Measurements from ENCODE around the gene TMEM120B. TPM values are rescaled to one million over a fixed set of nuclear protein-coding genes. Genes with fewer than 3 reads are reported as not detected.
A peak's percentile ranks its signal among the peaks of the same experiment; 100 is the strongest.

Gene TMEM120B
- total RNA-seq, 1 experiment from 2014 or later, result 20.5 TPM

GRCh38 chr12:121778567-121779421 lies 66.2 kb downstream of the TMEM120B start:
- intact Hi-C loops (cut with micrococcal nuclease), result no loop called here
- no peak for DNase-seq (ENCODE audit: low read depth, low spot score)
- TF ChIP-seq POLR2AphosphoS5 (IDR thresholded peaks at IDR 0.05; ENCODE audit: low read depth, low read length), result peak; percentile 6; the same call in 1 of the 2 replicates
- TF ChIP-seq SRF (IDR thresholded peaks at IDR 0.05; ENCODE audit: low read depth), result no peak

DNA sequence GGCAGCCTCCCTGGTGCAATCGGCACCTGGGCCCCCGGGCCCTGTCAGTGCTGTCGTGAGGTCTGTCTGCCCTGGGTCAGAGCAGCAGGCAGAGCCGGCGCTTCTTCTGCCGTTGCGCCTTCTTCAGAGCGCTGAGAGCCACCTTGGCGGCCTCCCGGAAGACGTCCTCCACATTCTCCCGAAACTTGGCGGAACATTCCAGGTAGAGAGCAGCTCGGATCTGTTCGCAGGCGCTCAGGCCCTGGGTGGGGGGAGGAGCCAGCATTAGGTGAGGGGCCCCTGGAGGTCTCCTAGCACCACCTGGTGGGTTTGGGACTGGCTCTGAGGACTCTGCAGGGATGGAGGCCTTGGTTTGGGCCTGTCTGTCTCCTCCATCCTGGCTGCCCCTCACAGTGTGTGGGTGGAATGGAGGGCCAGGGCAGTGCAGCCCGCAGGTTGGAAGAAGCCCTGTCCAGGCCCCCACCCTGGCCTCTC lies 66.9 kb downstream of the TMEM120B start:
- no peaks in the 10 kb centered on the region for H3K9me2 ChIP-seq (ENCODE audit: insufficient read depth)
- POLR2A ChIA-PET, result no interaction called here
- BruUV-seq (replicated peaks), result no TSS peak
- peaks cover 19 to 23% of the 10 kb centered on the region in 2 experiments; a peak in 3 of 4 replicates for H3K36me3 ChIP-seq (ENCODE audit: control insufficient read depth in 1 of 2, insufficient read depth in 2 of 2, low read length in 2 of 2)
- no peaks in the 10 kb centered on the region for H3K9me3 ChIP-seq (ENCODE audit: control insufficient read depth in 1 of 2, insufficient read depth in 1 of 2, low read depth in 1 of 2, low read length in 2 of 2)
- intact Hi-C loops (cut with micrococcal nuclease), result no loop called here
- ATAC-seq (no peak), DNase-seq (ENCODE audit: low read depth, low spot score) (no peak)
- H3K27ac ChIP-seq (ENCODE audit: low read depth, low read length), result peak overlapping the region; percentile 4
- H4K20me1 ChIP-seq (ENCODE audit: insufficient read depth), result peaks cover 3% of the 10 kb centered on the region; the same call in 1 of the 2 replicates
- H3K4me3 ChIP-seq (replicated peaks in 1 of 2; ENCODE audit: low read depth in 1 of 2, low read length in 2 of 2), result no peak overlapping the region
- H2AFZ ChIP-seq (ENCODE audit: low read depth, low read length, poor library complexity, severe bottlenecking), result no peak overlapping the region
- H3K79me2 ChIP-seq (ENCODE audit: insufficient read depth, low read length), result peaks cover 42% of the 10 kb centered on the region
- peaks cover 15 to 62% of the 10 kb centered on the region in 2 experiments for H3K4me1 ChIP-seq (ENCODE audit: control insufficient read depth in 1 of 2, insufficient read depth in 2 of 2, low read length in 2 of 2)
- RAD21 ChIA-PET (ENCODE audit: low non-redundant PET in 1 of 2, low total read pairs in 2 of 2, uncharacterized antibody in 2 of 2, unreplicated experiment in 2 of 2), result no interaction called here
- CTCF ChIA-PET, result interaction anchor here (3.9 kb wide), 1 partner anchor 15 kb away, joined by 40 read pairs; the partner anchor contains the start of gene RHOF
- no peak overlapping the region for H3K9ac ChIP-seq (ENCODE audit: low read length)
- no peak for TF ChIP-seq EZH2phosphoT487 (IDR thresholded peaks at IDR 0.05; ENCODE audit: borderline replicate concordance)
- no peak overlapping the region for H3K4me2 ChIP-seq (ENCODE audit: low read length)
- H3K27me3 ChIP-seq (ENCODE audit: insufficient read depth, low read length), result no peaks in the 10 kb centered on the region

More at GRCh38 chr12:121778567-121779421, 66.2 kb downstream of the TMEM120B start:
- Histone ChIP-seq H3K27ac (ENCODE audit: low read depth, low read length) (peak overlapping the region; percentile 4), H3K36me3 (ENCODE audit: control insufficient read depth in 1 of 2, insufficient read depth in 2 of 2, low read length in 2 of 2) (peaks cover 19 to 23% of the 10 kb centered on the region in 2 experiments; a peak in 3 of 4 replicates), H4K20me1 (ENCODE audit: insufficient read depth) (peaks cover 3% of the 10 kb centered on the region; the same call in 1 of the 2 replicates), H3K4me1 (ENCODE audit: control insufficient read depth in 1 of 2, insufficient read depth in 2 of 2, low read length in 2 of 2) (peaks cover 8 to 57% of the 10 kb centered on the region in 2 experiments), H3K4me3 (replicated peaks in 1 of 2; ENCODE audit: low read depth in 1 of 2, low read length in 2 of 2) (no peak overlapping the region), H3K9me2 (ENCODE audit: insufficient read depth) (no peaks in the 10 kb centered on the region), H2AFZ (ENCODE audit: low read depth, low read length, poor library complexity, severe bottlenecking) (no peak overlapping the region), H3K4me2 (ENCODE audit: low read length) (no peak overlapping the region), H3K79me2 (ENCODE audit: insufficient read depth, low read length) (peaks cover 36% of the 10 kb centered on the region), H3K9ac (ENCODE audit: low read length) (no peak overlapping the region), H3K27me3 (ENCODE audit: insufficient read depth, low read length) (no peaks in the 10 kb centered on the region), H3K9me3 (ENCODE audit: control insufficient read depth in 1 of 2, insufficient read depth in 1 of 2, low read depth in 1 of 2, low read length in 2 of 2) (no peaks in the 10 kb centered on the region)
- ChIA-PET RAD21 (ENCODE audit: low non-redundant PET in 1 of 2, low total read pairs in 2 of 2, uncharacterized antibody in 2 of 2, unreplicated experiment in 2 of 2) (no interaction called here), POLR2A (no interaction called here), CTCF (interaction anchor here (1.9 to 3.9 kb wide), 2 partner anchors 15 to 33 kb away, joined by 4 to 40 read pairs; partner anchors contain the start of gene RHOF)
- TSS peak; percentile 13 for BruUV-seq (replicated peaks)
- ATAC-seq, result no peak

Data from HCT116 (cell line).